Parathyroid adenoma (tissue), 2 donors: ENCODE results near the gene ACTL8.

Experiments used
- H2AFZ ChIP-seq: fragments of 300-600 bp; sonication (generic); one replicate; pipeline ENCODE4 v1.7.0; 2017; ENCODE audit warnings: antibody characterized with exemption, mild to moderate bottlenecking
- H3K27ac ChIP-seq: fragments of 300-600 bp; sonication (generic); one replicate; pipeline ENCODE4 v1.7.0; 2017
- H3K27me3 ChIP-seq: fragments of 300-600 bp; sonication (generic); one replicate; pipeline ENCODE4 v1.7.0; 2017; ENCODE audit warnings: low read length; ENCODE audit not compliant: control insufficient read depth, insufficient read depth
- H3K36me3 ChIP-seq: fragments of 300-600 bp; sonication (generic); one replicate; pipeline ENCODE4 v1.7.0; 2017; ENCODE audit warnings: low read length; ENCODE audit not compliant: control insufficient read depth, insufficient read depth
- H3K4me1 ChIP-seq: fragments of 300-600 bp; sonication (generic); one replicate; pipeline ENCODE4 v1.7.0; 2017; ENCODE audit warnings: control low read depth
- H3K4me2 ChIP-seq: fragments of 300-600 bp; sonication (generic); one replicate; pipeline ENCODE4 v1.7.0; 2017; ENCODE audit warnings: low read length
- H3K4me3 ChIP-seq: fragments of 300-600 bp; sonication (generic); one replicate; pipeline ENCODE4 v1.7.0; 2017; ENCODE audit warnings: low read depth, low read length
- H3K79me2 ChIP-seq: fragments of 300-600 bp; sonication (generic); one replicate; pipeline ENCODE4 v1.7.0; 2017; ENCODE audit warnings: control low read depth
- H3K9ac ChIP-seq: fragments of 300-600 bp; sonication (generic); one replicate; pipeline ENCODE4 v1.7.0; 2017; ENCODE audit warnings: mild to moderate bottlenecking
- H3K9me3 ChIP-seq: fragments of 300-600 bp; sonication (generic); one replicate; pipeline ENCODE4 v1.7.0; 2017; ENCODE audit warnings: low read length; ENCODE audit not compliant: control insufficient read depth
- TF ChIP-seq, protein P1 (sequence below): fragments of 300-600 bp; sonication (generic); IDR thresholded peaks from one replicate; pipeline ENCODE4 v1.7.0; 2017; ENCODE audit warnings: antibody characterized with exemption, mild to moderate bottlenecking
- donor health status: primary hyperparathyroidism.

The ACTL8 gene

GRCh38 chr1:17819129-17819802 is 64.1 kb downstream of the ACTL8 start:
- Histone ChIP-seq H3K9ac (no peak overlapping the region), H3K27me3 (no peaks in the 10 kb centered on the region), H3K27ac (no peak overlapping the region), H3K9me3 (no peaks in the 10 kb centered on the region), H3K4me2 (no peak overlapping the region), H3K36me3 (no peaks in the 10 kb centered on the region), H3K4me3 (no peak overlapping the region), H3K4me1 (no peaks in the 10 kb centered on the region), H3K79me2 (no peaks in the 10 kb centered on the region), H2AFZ (peak overlapping the region; percentile 25)
- TF ChIP-seq, protein P1, sequence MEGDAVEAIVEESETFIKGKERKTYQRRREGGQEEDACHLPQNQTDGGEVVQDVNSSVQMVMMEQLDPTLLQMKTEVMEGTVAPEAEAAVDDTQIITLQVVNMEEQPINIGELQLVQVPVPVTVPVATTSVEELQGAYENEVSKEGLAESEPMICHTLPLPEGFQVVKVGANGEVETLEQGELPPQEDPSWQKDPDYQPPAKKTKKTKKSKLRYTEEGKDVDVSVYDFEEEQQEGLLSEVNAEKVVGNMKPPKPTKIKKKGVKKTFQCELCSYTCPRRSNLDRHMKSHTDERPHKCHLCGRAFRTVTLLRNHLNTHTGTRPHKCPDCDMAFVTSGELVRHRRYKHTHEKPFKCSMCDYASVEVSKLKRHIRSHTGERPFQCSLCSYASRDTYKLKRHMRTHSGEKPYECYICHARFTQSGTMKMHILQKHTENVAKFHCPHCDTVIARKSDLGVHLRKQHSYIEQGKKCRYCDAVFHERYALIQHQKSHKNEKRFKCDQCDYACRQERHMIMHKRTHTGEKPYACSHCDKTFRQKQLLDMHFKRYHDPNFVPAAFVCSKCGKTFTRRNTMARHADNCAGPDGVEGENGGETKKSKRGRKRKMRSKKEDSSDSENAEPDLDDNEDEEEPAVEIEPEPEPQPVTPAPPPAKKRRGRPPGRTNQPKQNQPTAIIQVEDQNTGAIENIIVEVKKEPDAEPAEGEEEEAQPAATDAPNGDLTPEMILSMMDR = no peak

DNA sequence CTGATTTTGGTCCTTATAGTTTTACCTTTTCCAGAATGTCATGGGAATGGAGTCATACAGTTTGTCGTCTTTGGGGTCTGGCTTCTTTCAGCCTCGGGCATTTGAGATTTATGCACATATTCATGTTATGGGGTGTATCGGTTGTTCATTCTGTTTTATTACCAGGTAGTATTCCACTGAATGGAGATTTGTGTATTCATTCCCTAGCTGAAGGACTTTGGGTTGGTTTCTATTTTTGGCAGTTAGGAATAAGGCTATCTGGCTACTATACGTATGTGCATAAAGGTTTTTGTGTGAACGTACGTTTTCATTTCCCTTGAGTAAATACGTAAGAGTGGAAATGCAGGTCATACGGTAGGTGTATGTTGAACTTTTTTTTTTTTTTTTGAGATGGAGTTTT is 65.1 kb downstream of the ACTL8 start:
- Histone ChIP-seq H3K36me3 (no peaks in the 10 kb centered on the region), H3K79me2 (no peaks in the 10 kb centered on the region), H3K27ac (no peak overlapping the region), H3K27me3 (no peaks in the 10 kb centered on the region), H3K4me1 (no peaks in the 10 kb centered on the region), H3K4me3 (no peak overlapping the region), H2AFZ (no peak overlapping the region), H3K9ac (no peak overlapping the region), H3K9me3 (no peaks in the 10 kb centered on the region), H3K4me2 (no peak overlapping the region)
- TF ChIP-seq, protein P1 = no peak

GRCh38 chr1:17822741-17823426 is 67.8 kb downstream of the ACTL8 start:
- TF ChIP-seq, protein P1 = no peak
- Histone ChIP-seq H3K4me2 (no peak overlapping the region), H3K79me2 (no peaks in the 10 kb centered on the region), H3K27me3 (no peaks in the 10 kb centered on the region), H2AFZ (no peak overlapping the region), H3K36me3 (no peaks in the 10 kb centered on the region), H3K9ac (no peak overlapping the region), H3K4me1 (no peaks in the 10 kb centered on the region), H3K9me3 (no peaks in the 10 kb centered on the region), H3K27ac (no peak overlapping the region), H3K4me3 (no peak overlapping the region)

DNA sequence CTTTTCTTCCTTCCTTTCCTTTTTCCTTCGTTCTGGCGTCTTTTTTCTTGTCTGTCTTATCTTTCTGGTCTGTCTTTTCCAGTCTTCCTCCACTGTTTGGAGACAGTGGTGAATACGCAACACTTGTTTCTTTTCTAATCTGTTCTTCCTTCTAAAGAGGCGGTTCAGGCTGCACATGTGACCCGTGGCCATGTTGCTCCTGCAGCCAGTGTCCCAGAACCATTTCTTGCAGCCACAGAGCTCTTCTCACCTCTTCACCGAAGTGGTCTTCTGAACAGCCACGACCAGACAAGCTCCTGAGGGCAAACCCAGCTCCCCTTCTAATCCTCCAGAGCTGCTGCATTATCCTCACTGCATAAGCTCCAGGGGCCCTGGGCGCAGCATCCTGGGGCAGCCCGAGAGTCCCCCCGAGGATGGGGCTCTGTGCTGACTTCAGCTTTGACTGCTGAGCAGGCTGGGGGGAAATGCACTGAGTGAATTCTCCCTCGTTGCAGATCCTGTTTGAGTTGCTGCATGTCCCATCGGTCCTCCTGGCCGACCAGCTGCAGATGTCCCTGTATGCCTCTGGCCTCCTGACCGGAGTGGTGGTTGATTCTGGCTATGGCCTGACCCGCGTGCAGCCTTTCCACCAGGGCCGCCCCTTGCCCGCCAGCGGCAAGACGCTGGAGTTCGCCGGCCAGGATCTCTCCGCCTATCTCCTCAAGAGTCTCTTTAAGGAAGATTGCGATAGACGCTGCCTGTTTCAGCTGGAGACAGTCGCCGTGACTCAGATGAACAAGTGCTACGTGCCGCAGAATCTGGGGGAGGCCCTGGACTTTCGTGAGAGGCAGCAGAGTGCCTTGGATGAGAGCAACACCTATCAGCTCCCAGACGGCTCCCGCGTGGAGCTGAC is 70.4 kb downstream of the ACTL8 start:
- H3K4me3 ChIP-seq = no peak overlapping the region
- H3K9me3 ChIP-seq = no peaks in the 10 kb centered on the region
- H3K9ac ChIP-seq = no peak overlapping the region
- no peak overlapping the region for H3K27ac ChIP-seq
- no peaks in the 10 kb centered on the region for H3K79me2 ChIP-seq
- H3K4me2 ChIP-seq = no peak overlapping the region
- no peaks in the 10 kb centered on the region for H3K27me3 ChIP-seq
- no peaks in the 10 kb centered on the region for H3K36me3 ChIP-seq
- TF ChIP-seq, protein P1 = no peak
- peak overlapping the region; percentile 53 for H2AFZ ChIP-seq
- H3K4me1 ChIP-seq = no peaks in the 10 kb centered on the region
